GM10847 (cell line): Measurements from ENCODE around the gene MIOX.

ENCODE experiments used
- POLR2A ChIP-seq: IDR thresholded peaks from 2 replicates; pipeline ENCODE4 v1.6.1; 2011; ENCODE audit not compliant: insufficient read length; ENCODE audit errors: extremely low read depth

The MIOX gene

GRCh38 chr22:50506611-50507420 is 20.2 kb downstream of the MIOX start:
- no peak for TF ChIP-seq POLR2A

- TF ChIP-seq POLR2A, result peak; percentile 64
Measured at GRCh38 chr22:50507421-50507990, 20.8 kb downstream of the MIOX start, which contains the start of gene LMF2. LMF2 (minus strand) TSS chr22:50507702; CDS start chr22:50507675, 27 bp downstream.

GRCh38 chr22:50507991-50508884 is 21.6 kb downstream of the MIOX start, which contains the start of gene NCAPH2:
NCAPH2 (plus strand) TSS chr22:50508224; CDS start chr22:50508338, 114 bp downstream.
- TF ChIP-seq POLR2A, result peak; percentile 75

DNA sequence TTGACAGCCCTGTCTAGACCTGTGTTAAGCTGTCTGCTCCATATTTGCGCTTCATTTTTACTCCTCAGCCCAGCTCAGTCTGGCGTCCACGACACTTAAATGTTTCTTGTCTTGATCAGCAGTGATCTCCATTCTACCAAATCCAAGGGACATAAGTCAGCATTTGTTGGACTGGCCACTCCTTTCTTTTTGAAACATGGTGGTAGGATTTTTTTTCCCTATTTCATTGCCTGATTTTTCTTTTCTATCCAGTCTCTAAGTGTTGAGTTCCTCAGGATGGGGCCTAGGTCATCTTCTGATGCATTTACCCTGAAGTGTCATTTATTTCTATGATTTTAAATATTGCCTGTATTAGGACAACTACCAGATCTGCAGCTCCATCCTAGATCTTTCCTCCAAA is 22.2 kb downstream of the MIOX start:
- TF ChIP-seq POLR2A, result no peak

- no peak for TF ChIP-seq POLR2A
Measured at GRCh38 chr22:50513175-50513574, 26.5 kb downstream of the MIOX start.

DNA sequence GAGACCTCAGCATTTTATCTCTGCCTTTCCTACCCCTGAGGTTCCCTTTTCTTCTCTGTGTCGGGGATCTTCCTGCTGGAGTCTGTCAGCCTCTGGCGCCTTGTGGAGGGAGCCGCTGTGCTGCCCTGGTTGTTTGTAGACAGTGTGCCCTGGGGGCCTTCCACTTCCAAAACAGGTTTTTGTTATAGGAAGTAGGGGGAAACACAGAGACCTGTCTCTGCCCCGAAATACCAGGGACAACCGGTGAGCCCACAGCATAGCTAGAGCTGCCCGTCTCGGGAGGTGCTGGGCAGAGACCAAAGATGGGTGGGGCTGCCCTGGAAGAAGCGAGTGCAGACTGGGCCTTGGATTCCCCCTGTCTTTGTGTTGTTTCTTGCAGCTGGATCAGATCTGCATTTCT is 29.4 kb downstream of the MIOX start:
- no peak for TF ChIP-seq POLR2A

DNA sequence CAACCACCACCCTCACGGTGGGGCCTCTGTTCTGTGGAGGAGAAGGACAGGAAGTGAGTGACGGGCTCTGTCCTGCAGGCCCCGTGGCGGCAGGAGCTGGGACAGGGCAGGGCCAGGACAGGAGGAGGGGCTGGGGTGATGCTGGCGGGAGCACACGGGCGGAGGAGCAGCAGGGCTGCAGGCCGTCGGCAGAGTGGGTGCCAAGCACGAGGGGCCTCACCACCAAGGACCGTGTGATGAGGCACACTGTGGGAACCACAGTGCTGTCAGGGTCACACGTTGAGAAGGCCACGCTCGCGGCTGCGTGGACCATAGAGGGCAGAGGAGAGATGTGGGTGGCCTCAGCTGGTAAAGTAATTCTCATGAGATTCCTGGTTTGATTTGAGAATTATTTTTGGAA is 30.2 kb downstream of the MIOX start:
- no peak for TF ChIP-seq POLR2A

DNA sequence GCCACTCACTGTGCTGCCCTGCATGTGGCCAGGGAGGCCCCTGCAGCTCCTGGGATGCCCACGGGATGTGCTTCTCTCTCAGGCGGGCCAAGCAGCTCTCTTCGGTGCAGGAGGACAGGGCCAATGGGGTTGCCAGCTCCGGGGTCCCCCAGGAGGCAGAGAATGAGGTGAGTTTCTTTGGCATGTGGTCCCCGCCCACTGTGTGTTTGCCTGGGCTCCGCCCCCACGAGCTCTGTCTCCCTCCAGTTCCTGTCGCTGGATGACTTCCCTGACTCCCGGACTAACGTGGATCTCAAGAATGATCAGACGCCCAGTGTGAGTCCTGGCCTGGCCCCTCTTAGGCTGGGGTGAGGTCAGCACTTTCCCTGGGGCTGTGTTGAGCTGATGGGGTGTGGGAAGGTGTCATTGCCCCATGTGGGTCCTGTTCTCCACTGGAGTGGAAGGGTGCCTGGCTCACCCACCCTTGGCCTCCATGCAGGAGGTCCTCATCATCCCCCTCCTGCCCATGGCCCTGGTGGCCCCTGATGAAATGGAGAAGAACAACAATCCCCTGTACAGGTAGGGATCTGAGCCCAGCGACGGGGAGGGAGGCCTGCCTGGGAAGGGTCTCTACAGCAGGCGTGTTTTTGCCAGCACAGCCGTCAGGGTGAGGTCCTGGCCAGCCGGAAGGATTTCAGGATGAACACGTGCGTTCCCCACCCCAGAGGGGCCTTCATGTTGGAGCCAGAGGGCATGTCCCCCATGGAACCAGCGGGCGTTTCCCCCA is 31.0 kb downstream of the MIOX start:
- no peak for TF ChIP-seq POLR2A

DNA sequence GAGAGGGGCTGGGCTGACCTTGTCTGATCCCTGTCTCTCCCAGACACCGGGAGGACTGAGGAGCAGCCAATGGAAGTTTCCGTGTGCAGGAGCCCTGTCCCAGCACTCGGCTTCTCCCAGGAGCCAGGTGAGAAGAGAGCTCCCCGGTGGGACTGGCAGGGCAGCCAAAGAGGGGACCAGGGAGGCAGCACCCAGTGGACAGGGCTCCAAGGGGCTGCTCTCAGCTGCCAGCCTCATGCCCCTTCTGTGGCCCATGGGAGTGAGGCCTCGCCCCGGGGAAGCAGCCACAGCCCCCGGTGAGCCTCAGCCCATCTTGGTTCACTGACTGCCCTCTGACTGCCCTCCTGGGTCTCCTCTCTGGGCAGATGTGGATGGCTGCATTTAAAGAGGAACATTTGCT is 31.9 kb downstream of the MIOX start:
- TF ChIP-seq POLR2A, result no peak

GRCh38 chr22:50519151-50519550 is 32.5 kb downstream of the MIOX start:
- TF ChIP-seq POLR2A, result no peak

- no peak for TF ChIP-seq POLR2A
Measured at GRCh38 chr22:50520826-50521453, 34.3 kb downstream of the MIOX start.

- no peak for TF ChIP-seq POLR2A
Measured at GRCh38 chr22:50521710-50522109, 35.1 kb downstream of the MIOX start.

DNA sequence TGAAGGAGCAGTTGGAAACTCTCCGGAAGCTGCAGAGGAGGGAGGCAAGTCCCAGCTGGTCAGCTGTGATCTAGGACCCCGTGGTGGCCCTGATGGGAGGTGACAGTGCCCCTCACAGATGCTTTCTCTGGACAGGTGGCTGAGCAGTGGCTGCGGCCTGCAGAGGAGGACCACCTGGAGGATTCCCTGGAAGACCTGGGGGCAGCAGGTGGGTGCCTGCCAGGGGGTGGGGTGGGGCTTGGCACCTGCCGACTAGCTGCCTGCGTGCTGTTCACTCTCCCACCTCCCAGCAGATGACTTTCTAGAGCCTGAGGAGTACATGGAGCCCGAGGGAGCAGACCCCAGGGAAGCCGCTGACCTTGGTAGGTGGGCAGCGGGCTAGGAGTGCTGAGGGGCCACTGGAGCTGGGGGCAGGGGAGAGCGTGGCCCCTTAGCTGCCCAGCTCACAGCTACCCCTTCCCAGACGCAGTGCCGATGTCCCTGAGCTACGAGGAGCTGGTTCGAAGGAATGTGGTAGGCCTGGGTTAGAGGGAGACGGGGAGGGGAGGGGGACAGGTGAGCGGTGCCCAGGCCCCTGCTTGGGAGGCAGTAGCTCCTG is 35.6 kb downstream of the MIOX start:
- TF ChIP-seq POLR2A, result no peak

DNA sequence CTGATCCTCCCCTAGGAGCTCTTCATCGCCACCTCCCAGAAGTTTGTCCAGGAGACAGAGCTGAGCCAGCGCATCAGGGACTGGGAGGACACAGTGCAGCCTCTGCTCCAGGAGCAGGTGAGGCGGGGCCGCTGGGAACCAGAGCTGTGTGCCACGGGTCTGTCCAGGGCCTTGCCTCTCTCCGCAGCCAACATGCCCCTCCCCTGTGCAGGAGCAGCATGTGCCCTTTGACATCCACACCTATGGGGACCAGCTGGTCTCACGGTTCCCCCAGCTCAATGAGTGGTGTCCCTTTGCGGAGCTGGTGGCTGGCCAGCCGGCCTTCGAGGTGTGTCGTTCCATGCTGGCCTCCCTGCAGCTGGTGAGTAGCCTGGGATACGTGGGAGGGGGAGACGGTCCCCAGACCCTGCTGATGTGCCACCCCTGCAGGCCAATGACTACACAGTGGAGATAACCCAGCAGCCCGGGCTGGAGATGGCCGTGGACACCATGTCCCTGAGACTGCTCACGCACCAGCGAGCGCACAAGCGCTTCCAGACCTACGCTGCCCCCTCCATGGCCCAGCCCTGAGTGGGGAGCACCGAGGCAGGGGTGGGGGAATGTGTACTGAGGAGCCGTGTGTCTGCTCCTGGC is 36.3 kb downstream of the MIOX start:
- TF ChIP-seq POLR2A, result no peak

DNA sequence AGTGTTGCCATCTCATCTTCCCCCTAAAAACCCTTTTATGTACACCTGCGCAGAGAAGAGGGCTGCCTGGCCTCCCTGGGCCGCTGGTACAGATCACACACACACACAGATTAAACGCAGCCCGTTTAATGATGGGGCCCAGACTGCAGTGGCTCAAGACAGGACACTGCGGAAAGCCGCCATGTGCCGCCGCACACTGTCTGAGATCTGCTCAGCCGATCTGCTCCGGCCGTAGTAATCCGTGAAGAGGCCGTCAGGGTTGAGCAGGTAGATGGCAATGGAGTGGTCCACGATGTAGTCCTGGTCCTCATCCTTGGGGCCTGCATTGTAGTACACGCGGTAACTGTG is 36.8 kb downstream of the MIOX start:
- TF ChIP-seq POLR2A, result no peak
